Activated CD4-positive, CD25-positive, alpha-beta regulatory T cell (primary cell): ENCODE results near the gene PKD2.
"Not testable (repeated sequence)": the region's sequence is repeated elsewhere in the genome, so short reads cannot be mapped to it uniquely, and the experiment has no call there.

Experiments used
- DNase-seq, 4 experiments: peaks; one replicate each; lab custom pipeline; 2025; lab: John Stamatoyannopoulos, UW

The PKD2 gene

DNA sequence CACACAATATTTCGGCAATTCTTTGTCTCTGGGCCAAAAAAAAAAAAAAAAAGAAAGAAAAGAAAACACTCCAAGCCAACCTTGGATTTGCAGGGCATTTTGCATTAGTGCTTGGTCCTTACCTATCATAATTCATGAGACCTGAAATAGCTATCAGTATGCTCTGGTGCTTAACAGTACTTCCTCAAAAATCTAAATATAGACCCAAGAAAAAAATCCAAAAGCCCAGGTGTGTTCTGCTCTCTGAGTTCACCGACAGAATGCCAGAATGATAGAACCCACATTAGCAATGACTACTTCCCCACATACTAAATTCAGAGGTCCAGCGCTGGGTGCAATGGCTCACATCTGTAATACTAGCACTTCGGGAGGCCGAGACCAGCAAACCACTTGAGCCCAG, 108.2 kb downstream of the PKD2 start:
- no peak for DNase-seq

DNA sequence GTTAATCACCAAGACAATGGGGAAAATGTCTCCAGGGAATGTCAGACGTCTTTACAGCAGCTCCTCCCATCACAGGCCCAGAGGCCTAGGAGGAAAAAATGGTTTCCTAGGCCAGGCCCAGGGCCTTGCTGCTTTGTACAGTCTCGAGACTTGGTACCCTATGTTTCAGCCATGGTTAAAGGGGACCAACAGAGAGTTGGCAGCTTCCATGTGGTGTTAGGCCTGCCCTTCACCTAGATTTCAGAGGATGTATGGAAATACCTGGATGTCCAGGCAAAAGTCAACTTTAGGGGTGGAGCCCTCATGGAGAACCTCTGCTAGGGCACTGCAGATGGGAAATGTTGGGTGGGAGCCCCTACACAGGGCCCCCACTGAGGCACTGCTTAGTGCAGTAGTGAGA, 112.5 kb downstream of the PKD2 start:
- no peak for DNase-seq

DNA sequence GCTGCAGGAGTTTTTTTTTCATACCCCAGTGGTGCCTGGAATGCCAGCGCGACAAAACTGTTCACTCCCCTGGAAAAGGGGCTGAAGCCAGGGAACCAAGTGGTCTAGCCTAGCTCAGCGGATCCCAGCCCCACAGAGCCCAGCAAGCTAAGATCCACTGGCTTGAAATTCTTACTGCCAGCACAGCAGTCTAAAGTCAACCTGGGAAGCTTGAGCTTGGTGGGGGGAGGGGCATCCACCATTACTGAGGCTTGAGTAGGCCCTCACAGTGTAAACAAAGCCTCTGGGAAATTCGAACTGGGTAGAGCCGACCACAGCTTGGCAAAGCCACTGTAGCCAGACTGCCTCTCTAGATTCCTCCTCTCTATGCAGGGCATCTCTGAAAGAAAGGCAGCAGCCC, 114.8 kb downstream of the PKD2 start:
- DNase-seq, result not testable (repeated sequence)
